ENCODE results near the gene ZNF146. TPM values are rescaled to one million over a fixed set of nuclear protein-coding genes. Genes with fewer than 3 reads are reported as not detected.

ZNF146 gene
- total and polyA plus RNA-seq, 2 of the 8 experiments (the other 6 are each of a cell fraction or from before 2014, with no cell fraction given), result 27.0 to 161 TPM

DNA sequence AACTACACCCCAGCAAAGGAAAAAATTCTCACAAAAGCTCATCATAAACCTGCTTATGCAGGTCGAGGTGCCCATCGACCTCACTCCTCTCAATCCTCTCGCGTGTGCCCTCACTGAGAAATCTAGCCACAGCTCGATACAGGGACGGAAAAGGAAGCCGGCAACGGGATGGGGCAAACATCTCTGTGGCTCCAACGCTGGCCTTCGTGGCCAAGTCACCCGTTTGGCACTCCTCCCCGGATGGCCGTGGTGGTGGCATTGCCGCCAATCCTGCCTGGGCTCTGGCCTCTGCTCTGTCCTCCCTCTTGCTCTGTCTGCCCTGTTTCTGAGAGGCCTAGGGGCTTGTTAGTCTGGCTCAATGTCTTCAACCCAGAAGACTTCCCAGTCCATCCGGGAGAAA, 41.2 kb downstream of the ZNF146 start (continued):
- TF ChIP-seq KDM5A (IDR thresholded peaks at IDR 0.05; ENCODE audit: low read length), result no peak
- no peak for TF ChIP-seq YY1 (IDR thresholded peaks at IDR 0.05; ENCODE audit: low read depth, low read length)
